Mesodermal cell (in vitro differentiated cells): Measurements from ENCODE around the gene ZNF709. TPM values are rescaled to one million over a fixed set of nuclear protein-coding genes. Genes with fewer than 3 reads are reported as not detected.
A peak's percentile ranks its signal among the peaks of the same experiment; 100 is the strongest.
"Not testable (repeated sequence)": the region's sequence is repeated elsewhere in the genome, so short reads cannot be mapped to it uniquely, and the experiment has no call there.

Source experiments
- H3K27ac ChIP-seq: 2 replicates; pipeline ENCODE4 v1.7.0; 2013; ENCODE audit warnings: mild to moderate bottlenecking, low read depth, low read length, moderate library complexity; ENCODE audit not compliant: severe bottlenecking
- H3K36me3 ChIP-seq: 2 replicates; pipeline ENCODE4 v1.7.1; 2013; ENCODE audit warnings: mild to moderate bottlenecking, low read length, moderate library complexity; ENCODE audit not compliant: control insufficient read depth, insufficient read depth
- H3K4me1 ChIP-seq: one replicate; pipeline ENCODE4 v1.7.1; 2013; ENCODE audit warnings: mild to moderate bottlenecking, low read length; ENCODE audit not compliant: insufficient read depth, control insufficient read depth, poor library complexity, severe bottlenecking
- H3K4me3 ChIP-seq: 2 replicates; pipeline ENCODE4 v1.7.0; 2013; ENCODE audit warnings: low read length, control low read depth, mild to moderate bottlenecking; ENCODE audit not compliant: insufficient read depth, poor library complexity, severe bottlenecking; ENCODE audit errors: extremely low read depth
- H3K9me3 ChIP-seq: 2 replicates; pipeline ENCODE4 v1.7.1; 2013; ENCODE audit warnings: mild to moderate bottlenecking, low read length, moderate library complexity; ENCODE audit not compliant: control insufficient read depth
- WGBS, 2 experiments: methylation state at CpG; one replicate each; pipeline ENCODE4 v1.1.5; 2013; ENCODE audit warnings: missing lambda C conversion rate in 2 of 2; ENCODE audit not compliant: insufficient coverage in 2 of 2; 5-methylcytosine and 5-hydroxymethylcytosine counted together
- polyA plus RNA-seq, 2 experiments: library from polyadenylated mRNA; stranded (reverse); fragments of 50-300 nt; gene quantifications; one replicate each; pipeline ENCODE4 v1.2.3, GENCODE V29; 2013

Gene ZNF709
- polyA plus RNA-seq (2013, experiment 1 of 2): 2.9 TPM
- polyA plus RNA-seq (2013, experiment 2 of 2): 2.3 TPM

DNA sequence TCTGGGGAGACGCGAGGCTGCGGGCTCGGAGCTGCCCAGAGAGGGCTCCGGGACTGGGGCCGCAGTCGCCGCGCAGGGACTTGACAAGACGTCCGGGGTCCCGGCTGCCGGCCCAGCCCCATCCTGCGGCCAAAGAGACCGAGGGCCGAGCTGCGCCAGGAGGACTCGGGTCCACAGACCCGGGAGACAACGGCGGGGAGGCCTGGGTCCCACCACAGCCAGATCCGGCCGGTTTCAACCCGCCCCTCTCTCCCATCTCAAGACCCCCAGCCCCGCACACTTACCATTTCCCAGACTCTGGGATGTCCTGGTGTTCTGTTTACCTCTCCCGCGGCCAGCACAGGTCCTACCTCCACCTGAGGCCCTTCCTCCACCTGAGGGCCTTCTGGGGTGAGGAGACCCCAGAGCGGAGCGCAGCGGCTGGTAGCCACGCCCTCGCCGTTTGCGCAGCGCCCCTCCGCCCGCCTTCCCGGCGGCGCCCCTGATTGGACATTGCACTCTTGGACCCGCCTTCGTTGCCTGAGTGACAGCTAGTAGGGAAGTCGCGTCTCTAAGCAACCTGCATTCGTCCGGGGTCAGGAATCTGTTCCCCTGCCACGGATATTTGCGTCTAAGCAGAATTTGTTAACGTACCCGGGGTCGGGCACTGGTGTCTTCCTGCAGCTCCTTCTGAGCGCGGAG, at the start of gene ZNF709:
Gene ZNF709, minus strand, starts transcription at position 446 of the 681 bp plus-strand sequence. Its CDS starts 159 bp downstream, at position 287.
- H3K4me3 ChIP-seq: peak within 1 kb of the TSS; percentile 88
- peak within 1 kb of the TSS; percentile 92 for H3K27ac ChIP-seq
- H3K9me3 ChIP-seq: no peaks in the 10 kb centered on the region
- no peaks in the 10 kb centered on the region for H3K36me3 ChIP-seq
- 0% methylated on average over 40 to 51 of the region's 53 CpGs for WGBS, 2 experiments
- H3K4me1 ChIP-seq: no peaks in the 10 kb centered on the region

DNA sequence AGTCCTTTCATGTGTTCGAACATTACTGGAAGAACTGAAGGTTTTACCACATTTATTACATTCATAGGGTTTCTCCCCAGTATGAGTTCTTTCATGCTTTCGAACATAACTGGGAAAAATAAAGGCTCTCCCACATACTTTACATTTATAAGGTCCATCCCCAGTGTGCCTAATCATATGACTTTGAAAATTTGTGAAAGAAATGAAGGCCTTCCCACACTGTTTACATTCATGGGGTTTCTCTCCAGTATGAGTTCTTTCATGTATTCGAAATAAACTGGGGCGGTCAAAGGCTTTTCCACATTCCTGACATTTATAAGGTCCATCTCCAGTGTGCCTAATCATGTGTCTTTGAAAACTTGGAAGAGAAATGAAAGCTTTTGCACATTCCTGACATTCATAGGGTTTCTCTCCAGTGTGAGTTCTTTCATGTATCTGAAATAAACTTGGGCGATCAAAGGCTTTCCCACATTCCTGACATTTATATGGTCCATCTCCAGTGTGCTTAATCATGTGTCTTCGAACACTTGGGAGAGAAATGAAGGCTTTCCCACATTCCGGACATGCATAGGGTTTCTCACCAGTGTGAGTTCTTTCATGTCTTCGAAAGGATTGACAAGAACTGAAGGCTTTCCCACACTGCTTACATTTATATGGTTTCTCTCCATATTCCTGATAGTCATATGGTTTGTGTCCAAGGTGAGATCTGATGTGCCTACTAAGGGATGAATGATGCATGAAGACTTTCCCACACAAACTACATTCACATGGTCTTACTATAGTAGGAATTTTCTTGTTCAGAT, 42.6 kb upstream of the ZNF709 start:
- H3K27ac ChIP-seq: no peak overlapping the region
- WGBS, 2 experiments: 93 to 97% methylated on average over 6 to 7 of the region's 8 CpGs
- no peaks in the 10 kb centered on the region for H3K4me1 ChIP-seq
- no peak overlapping the region for H3K4me3 ChIP-seq
- H3K9me3 ChIP-seq: peaks cover 97% of the 10 kb centered on the region
- H3K36me3 ChIP-seq: peaks cover 83% of the 10 kb centered on the region

DNA sequence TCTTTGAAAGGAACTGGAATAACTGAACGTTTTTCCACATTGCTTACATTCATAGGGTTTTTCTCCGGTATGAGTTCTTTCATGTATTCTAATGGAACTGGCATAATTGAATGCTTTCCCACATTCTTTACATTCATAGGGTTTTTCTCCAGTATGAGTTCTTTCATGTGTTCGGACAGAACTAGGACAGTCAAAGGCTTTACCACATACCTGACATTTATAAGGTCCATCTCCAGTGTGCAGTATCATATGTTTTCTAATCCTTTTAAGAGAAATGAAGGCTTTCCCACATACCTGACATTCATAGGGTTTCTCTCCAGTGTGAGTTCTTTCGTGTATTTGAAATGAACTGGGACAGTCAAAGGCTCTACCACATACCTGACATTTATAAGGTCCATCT, 41.9 kb upstream of the ZNF709 start:
- H3K9me3 ChIP-seq: peaks cover 99% of the 10 kb centered on the region
- no peak overlapping the region for H3K4me3 ChIP-seq
- H3K27ac ChIP-seq: no peak overlapping the region
- H3K4me1 ChIP-seq: no peaks in the 10 kb centered on the region
- peaks cover 83% of the 10 kb centered on the region for H3K36me3 ChIP-seq
- WGBS, 2 experiments: 76% methylated on average over 2 of the region's 4 CpGs; no CpG with 5 or more reads in 1 of the 2 experiments

DNA sequence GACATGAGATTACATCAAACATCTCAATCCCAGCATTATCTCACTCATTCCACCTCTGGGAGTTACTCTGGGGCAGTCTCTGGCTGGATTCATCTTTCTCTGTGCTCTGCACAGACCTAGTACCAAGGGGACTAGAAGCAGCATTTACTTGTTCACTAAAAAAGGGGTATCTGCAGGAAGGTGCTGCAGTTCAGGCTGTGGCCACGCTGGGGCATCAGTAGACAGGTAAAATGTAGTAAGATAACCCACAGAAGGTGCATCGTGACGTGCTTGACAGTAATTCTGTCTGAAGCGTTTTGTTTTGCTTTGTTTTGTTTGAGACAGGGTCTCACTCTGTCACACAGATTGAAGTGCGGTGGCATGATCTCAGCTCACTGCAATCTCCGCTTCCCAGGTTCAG, 37.4 kb upstream of the ZNF709 start:
- peaks cover 85% of the 10 kb centered on the region for H3K9me3 ChIP-seq
- no peaks in the 10 kb centered on the region for H3K4me1 ChIP-seq
- peaks cover 41% of the 10 kb centered on the region for H3K36me3 ChIP-seq
- no peak overlapping the region for H3K4me3 ChIP-seq
- H3K27ac ChIP-seq: no peak overlapping the region
- 87 to 92% methylated on average over 6 of the region's 6 CpGs for WGBS, 2 experiments

DNA sequence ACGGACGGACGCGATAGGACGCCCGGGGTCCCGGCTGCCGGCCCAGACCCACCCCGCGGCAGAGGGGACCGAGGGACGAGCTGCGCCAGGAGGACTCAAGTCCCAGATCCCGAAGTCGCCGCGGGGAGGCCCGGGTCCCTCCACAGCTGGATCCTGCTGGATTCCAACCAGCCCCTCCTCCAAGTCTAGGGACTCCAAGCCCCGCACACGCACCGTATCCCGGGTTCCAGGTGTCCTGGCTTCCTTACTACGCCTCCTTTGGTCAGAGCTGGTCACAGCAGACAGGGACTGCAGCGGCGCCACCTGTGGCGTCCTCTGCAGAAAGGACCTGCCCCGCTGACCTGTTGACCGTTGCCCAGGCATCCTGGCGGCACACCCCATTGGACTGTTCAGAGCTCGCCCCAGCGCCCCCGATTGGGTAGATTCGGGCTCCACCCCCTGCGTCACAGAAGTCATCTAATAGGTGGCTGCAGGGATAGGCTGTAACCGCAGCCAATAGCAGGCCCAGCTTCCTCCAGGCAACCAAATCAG, 29.0 kb upstream of the ZNF709 start:
- Histone ChIP-seq H3K27ac (no peak overlapping the region), H3K36me3 (peaks cover 3% of the 10 kb centered on the region), H3K4me1 (no peaks in the 10 kb centered on the region), H3K4me3 (no peak overlapping the region), H3K9me3 (peaks cover 26% of the 10 kb centered on the region)
- 95 to 96% methylated on average over 23 to 35 of the region's 35 CpGs for WGBS, 2 experiments

DNA sequence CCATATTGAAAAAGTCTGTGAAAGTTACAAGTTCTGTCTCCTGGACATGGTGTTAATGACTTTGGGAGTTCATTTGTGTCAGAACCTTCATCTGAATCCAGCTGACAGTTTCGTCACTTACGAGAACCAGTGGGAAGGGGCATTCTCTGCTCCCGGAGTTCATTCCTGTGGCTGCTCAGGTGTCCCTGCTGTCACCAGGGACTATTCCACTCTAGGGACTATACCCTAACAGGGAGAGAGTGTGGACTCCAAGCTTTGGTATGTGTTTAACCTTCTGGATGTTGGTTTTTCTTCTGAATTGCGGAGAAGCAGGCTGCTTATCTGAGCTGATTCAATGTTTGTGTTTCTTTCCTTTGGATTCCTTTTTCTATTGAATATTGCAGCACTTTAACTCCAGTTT, 12.4 kb upstream of the ZNF709 start:
- no peak overlapping the region for H3K27ac ChIP-seq
- H3K9me3 ChIP-seq: peaks cover 10% of the 10 kb centered on the region
- 90 to 92% methylated on average over 2 to 3 of the region's 4 CpGs for WGBS, 2 experiments
- H3K36me3 ChIP-seq: no peaks in the 10 kb centered on the region
- no peak overlapping the region for H3K4me3 ChIP-seq
- no peaks in the 10 kb centered on the region for H3K4me1 ChIP-seq

DNA sequence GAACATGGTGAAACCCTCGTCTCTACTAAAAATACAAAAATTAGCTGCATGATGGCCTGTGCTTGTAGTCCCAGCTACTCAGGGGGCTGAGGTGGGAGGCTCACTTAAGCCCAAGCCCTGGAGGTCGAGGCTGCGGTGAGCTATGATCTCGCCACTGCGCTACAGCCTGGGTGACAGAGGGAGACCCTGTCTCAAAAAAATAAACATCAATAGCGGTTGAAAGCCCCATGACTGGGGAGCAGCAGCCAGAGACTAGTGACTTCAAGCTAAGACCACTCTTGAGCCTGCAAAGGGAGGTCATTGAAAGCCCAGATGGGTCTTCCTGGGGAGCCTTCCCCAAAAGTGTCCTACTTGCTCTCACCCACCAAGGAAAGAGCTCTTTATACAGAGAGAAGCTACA, 11.9 kb upstream of the ZNF709 start:
- Histone ChIP-seq H3K27ac (no peak overlapping the region), H3K36me3 (no peaks in the 10 kb centered on the region), H3K9me3 (peaks cover 10% of the 10 kb centered on the region), H3K4me3 (no peak overlapping the region), H3K4me1 (no peaks in the 10 kb centered on the region)
- WGBS, 2 experiments: 92 to 95% methylated on average over 6 of the region's 6 CpGs

DNA sequence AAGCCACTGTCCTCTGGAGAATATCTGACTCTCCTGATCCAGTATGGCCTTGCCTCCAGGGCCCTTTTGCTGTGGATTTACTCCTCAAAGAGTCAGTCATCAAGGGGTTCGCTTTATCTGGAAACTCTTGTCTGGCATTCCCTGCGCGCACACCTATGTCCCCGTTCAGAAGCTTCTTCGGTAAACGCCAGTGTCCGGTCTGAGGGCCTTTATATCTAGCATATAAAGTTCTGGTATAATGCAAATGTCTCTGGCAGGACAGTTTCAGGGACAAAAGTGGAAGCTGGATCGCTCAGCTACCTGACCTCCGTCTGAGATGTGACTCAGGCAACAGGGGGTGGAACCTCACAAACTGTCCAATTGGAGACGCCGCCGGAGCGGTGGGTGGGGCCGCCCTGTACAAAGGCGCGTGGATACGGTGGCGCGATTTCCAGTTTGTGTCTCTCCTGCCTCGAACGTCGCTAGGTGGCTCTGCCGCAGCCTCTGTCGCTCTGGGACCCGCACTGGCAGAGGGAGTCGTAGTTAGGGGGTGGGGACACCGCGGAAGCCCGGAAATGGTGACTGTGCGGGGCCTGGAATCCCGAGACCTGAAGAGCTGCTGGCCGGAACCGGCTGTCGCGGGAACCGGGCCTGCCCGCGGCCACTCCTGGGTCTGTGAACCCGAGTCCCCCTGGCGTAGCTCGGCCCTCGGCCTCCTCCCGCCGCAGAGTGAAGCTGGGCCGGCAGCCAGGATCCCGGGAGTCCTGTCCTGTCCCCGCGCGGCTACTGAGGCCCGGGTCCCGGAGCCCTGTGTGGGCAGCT, 10.6 kb upstream of the ZNF709 start:
- no peaks in the 10 kb centered on the region for H3K4me1 ChIP-seq
- H3K36me3 ChIP-seq: no peaks in the 10 kb centered on the region
- peaks cover 10% of the 10 kb centered on the region for H3K9me3 ChIP-seq
- WGBS, 2 experiments: 28 to 29% methylated on average over 39 to 40 of the region's 51 CpGs
- peak overlapping the region; percentile 81 for H3K27ac ChIP-seq
- H3K4me3 ChIP-seq: peak overlapping the region; percentile 31

DNA sequence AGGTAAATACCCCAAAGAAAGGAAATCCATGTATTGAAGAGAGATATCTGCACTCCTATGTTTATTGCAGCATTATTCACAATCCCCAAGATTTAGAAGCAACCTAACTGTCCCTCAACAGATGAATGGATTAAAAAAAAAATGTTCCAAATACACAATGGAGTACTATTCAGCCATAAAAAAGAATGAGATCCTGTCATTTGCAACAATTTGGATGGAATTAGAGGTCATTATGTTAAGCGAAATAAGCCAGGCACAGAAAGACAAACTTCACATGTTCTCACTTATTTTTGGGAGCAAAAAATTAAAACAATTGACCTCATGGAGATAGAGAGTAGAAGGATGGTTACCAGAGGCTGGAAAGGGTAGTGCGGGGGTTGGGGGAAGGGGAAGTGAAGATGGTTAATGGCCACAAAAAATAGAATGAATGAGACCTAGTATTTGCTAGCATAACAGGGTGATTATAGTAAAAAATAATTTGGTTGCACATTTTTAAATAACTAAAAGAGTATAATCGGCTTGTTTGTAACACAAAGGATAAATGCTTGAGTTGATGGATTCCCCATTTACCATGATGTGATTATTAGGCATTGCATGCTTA, 9.7 kb upstream of the ZNF709 start:
- Histone ChIP-seq H3K9me3 (peaks cover 10% of the 10 kb centered on the region), H3K36me3 (no peaks in the 10 kb centered on the region), H3K4me1 (no peaks in the 10 kb centered on the region), H3K27ac (no peak overlapping the region), H3K4me3 (no peak overlapping the region)
- 80 to 100% methylated on average over 1 of the region's 3 CpGs for WGBS, 2 experiments

DNA sequence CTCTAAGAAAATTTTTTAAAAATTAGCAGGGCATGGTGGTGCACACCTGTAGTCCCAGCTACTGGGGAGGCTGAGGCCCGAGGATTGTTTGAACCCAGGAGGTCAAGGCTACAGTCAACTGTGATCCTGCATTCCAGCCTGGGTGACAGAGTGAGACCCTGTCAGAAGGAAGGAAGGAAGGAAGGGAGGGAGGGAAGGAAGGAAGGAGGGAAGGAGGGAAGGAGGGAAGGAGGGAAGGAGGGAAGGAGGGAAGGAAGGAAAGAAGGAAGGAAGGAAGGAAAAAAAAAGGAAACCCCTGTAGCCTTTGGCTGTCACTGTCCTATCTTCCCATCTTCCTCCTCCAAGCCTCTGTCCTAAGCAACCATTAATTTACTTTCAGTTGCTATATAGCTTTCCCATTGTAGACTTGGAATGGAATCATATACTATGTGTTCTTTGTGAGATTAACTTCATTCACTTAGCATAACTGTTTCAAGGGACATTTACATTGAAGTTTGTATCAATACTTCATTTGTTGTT, 1.7 kb upstream of the ZNF709 start:
- not testable (repeated sequence) for H3K27ac ChIP-seq, H3K9me3 ChIP-seq, H3K36me3 ChIP-seq, H3K4me1 ChIP-seq, H3K4me3 ChIP-seq
- WGBS, 2 experiments: 57 to 100% methylated on average over 1 of the region's 1 CpG
